Measurements from ENCODE around the gene KCTD12. TPM values are rescaled to one million over a fixed set of nuclear protein-coding genes. Genes with fewer than 3 reads are reported as not detected.

Gene KCTD12
- polyA plus RNA-seq, 1 donor (not counting 4 experiments of a cell fraction or from before 2014, with no cell fraction given) = 18.9 TPM

DNA sequence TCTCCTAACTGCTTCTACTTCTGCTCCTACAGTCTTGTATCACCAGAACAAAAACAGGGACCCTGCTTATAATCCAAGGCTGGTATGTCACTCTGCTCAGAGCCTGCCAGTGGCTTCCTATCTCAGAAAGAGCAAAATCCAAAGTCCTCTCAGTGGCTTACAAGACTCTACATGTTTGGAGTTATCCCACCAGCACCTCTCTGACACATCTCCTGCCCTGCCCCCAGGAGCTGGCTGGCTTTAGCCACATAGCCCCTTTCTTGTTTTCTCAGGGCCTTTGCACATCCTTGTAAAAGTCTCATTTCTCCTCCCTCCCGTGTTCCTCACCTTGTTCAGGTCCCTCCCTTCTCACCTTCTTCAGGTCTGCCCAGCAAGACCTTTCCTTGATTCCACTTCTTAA lies 2.2 kb upstream of the KCTD12 start:
- H3K27ac ChIP-seq (ENCODE audit: control insufficient read depth, insufficient read depth, low read length) = peak overlapping the region; percentile 46

DNA sequence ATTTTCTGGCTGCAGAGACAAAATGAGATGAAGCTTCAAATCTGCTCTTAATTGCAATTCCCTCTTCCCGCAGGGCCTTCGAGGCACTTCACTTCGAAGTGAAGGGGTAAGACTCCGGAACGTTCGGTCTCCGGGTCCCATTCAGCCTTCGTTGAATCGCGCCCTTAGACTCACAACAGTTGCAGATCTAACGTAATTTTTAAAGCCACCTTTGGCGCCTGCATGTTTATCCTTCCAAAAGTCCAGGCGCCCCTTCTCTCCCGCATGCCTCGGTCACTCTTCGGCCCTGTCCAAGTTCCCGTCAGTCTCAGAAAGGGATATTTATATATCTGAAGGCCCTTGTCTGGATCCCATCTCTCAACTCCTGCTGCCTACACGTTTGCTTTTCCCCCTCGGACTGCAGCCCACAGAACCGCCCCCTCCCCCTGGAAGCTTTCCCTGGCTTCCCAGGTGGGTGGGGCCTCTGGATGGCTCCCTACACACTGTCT lies 915 bp upstream of the KCTD12 start:
- no peak for FAIRE-seq
- Histone ChIP-seq H3K36me3 (ENCODE audit: control insufficient read depth in 2 of 2, extremely low read depth in 1 of 2, insufficient read depth in 2 of 2, low read length in 2 of 2) (no peaks in the 10 kb centered on the region), H4K20me1 (ENCODE audit: control insufficient read depth, extremely low read depth, insufficient read depth, low read length) (no peaks in the 10 kb centered on the region), H2AFZ (ENCODE audit: control insufficient read depth, low read length) (peak overlapping the region; percentile 66), H3K27me3 (ENCODE audit: control insufficient read depth, extremely low read depth, insufficient read depth, low read length) (no peaks in the 10 kb centered on the region), H3K9me3 (ENCODE audit: control insufficient read depth, low read depth, low read length) (no peaks in the 10 kb centered on the region), H3K4me3 (ENCODE audit: control insufficient read depth in 2 of 3, extremely low read depth in 1 of 3, insufficient read depth in 2 of 3, low read depth in 1 of 3, low read length in 3 of 3) (peak overlapping the region in 2 of 3 experiments; percentile 62 to 70), H3K4me2 (ENCODE audit: control insufficient read depth, extremely low read depth, insufficient read depth, low read depth, low read length) (peak overlapping the region; percentile 75), H3K27ac (ENCODE audit: control insufficient read depth, insufficient read depth, low read length) (peak overlapping the region; percentile 23), H3K79me2 (ENCODE audit: control insufficient read depth, insufficient read depth, low read length) (peaks cover 19% of the 10 kb centered on the region), H3K9ac (ENCODE audit: control insufficient read depth, extremely low read depth, insufficient read depth, low read length) (peak overlapping the region; percentile 69), H3K9me1 (ENCODE audit: control insufficient read depth, extremely low read depth, insufficient read depth, low read length) (no peaks in the 10 kb centered on the region), H3K4me1 (ENCODE audit: control insufficient read depth, extremely low read depth, insufficient read depth, low read length) (peaks cover 61% of the 10 kb centered on the region)
- DNase-seq (ENCODE audit: low read depth, low spot score) = no peak
- dilution Hi-C loops (cut with MboI; ENCODE audit: extremely low pct_ligation_motif_present, low sequenced_read_pairs) = no loop called here
- no peak for TF ChIP-seq EZH2 (IDR thresholded peaks at IDR 0.05; ENCODE audit: low read length)
- TF ChIP-seq, protein P1, sequence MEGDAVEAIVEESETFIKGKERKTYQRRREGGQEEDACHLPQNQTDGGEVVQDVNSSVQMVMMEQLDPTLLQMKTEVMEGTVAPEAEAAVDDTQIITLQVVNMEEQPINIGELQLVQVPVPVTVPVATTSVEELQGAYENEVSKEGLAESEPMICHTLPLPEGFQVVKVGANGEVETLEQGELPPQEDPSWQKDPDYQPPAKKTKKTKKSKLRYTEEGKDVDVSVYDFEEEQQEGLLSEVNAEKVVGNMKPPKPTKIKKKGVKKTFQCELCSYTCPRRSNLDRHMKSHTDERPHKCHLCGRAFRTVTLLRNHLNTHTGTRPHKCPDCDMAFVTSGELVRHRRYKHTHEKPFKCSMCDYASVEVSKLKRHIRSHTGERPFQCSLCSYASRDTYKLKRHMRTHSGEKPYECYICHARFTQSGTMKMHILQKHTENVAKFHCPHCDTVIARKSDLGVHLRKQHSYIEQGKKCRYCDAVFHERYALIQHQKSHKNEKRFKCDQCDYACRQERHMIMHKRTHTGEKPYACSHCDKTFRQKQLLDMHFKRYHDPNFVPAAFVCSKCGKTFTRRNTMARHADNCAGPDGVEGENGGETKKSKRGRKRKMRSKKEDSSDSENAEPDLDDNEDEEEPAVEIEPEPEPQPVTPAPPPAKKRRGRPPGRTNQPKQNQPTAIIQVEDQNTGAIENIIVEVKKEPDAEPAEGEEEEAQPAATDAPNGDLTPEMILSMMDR (optimal IDR thresholded peaks at IDR 0.05 in 1 of 3, IDR thresholded peaks at IDR 0.05 in 1 of 3, conservative IDR thresholded peaks at IDR 0.05 in 1 of 3; ENCODE audit: extremely low read depth in 1 of 3, insufficient read depth in 2 of 3, low read length in 3 of 3) = no peak

More for the DNA sequence above, 2.2 kb upstream of the KCTD12 start:
- no peaks in the 10 kb centered on the region for H3K9me3 ChIP-seq (ENCODE audit: control insufficient read depth, low read depth, low read length)
- H3K4me2 ChIP-seq (ENCODE audit: control insufficient read depth, extremely low read depth, insufficient read depth, low read depth, low read length) = peak overlapping the region; percentile 1
- H3K27me3 ChIP-seq (ENCODE audit: control insufficient read depth, extremely low read depth, insufficient read depth, low read length) = no peaks in the 10 kb centered on the region
- FAIRE-seq = peak; percentile 67
- H4K20me1 ChIP-seq (ENCODE audit: control insufficient read depth, extremely low read depth, insufficient read depth, low read length) = no peaks in the 10 kb centered on the region
- TF ChIP-seq, protein P1 (optimal IDR thresholded peaks at IDR 0.05 in 1 of 3, IDR thresholded peaks at IDR 0.05 in 1 of 3, conservative IDR thresholded peaks at IDR 0.05 in 1 of 3; ENCODE audit: extremely low read depth in 1 of 3, insufficient read depth in 2 of 3, low read length in 3 of 3) = no peak
- no peak for TF ChIP-seq EZH2 (IDR thresholded peaks at IDR 0.05; ENCODE audit: low read length)
- no peak overlapping the region for H2AFZ ChIP-seq (ENCODE audit: control insufficient read depth, low read length)
- no peaks in the 10 kb centered on the region for H3K36me3 ChIP-seq (ENCODE audit: control insufficient read depth in 2 of 2, extremely low read depth in 1 of 2, insufficient read depth in 2 of 2, low read length in 2 of 2)
- no peak overlapping the region for H3K9ac ChIP-seq (ENCODE audit: control insufficient read depth, extremely low read depth, insufficient read depth, low read length)
- dilution Hi-C loops (cut with MboI; ENCODE audit: extremely low pct_ligation_motif_present, low sequenced_read_pairs) = no loop called here
- H3K4me3 ChIP-seq (ENCODE audit: control insufficient read depth in 2 of 3, extremely low read depth in 1 of 3, insufficient read depth in 2 of 3, low read depth in 1 of 3, low read length in 3 of 3) = no peak overlapping the region
- H3K79me2 ChIP-seq (ENCODE audit: control insufficient read depth, insufficient read depth, low read length) = peaks cover 12% of the 10 kb centered on the region
- DNase-seq (ENCODE audit: low read depth, low spot score) = no peak
- H3K4me1 ChIP-seq (ENCODE audit: control insufficient read depth, extremely low read depth, insufficient read depth, low read length) = peaks cover 56% of the 10 kb centered on the region
- H3K9me1 ChIP-seq (ENCODE audit: control insufficient read depth, extremely low read depth, insufficient read depth, low read length) = no peaks in the 10 kb centered on the region
